ENCODE results near the gene LYG1. TPM values are rescaled to one million over a fixed set of nuclear protein-coding genes. Genes with fewer than 3 reads are reported as not detected.

The LYG1 gene
- total and polyA plus RNA-seq, 2 of the 4 experiments (the other 2 are of a cell fraction): 1.2 TPM; not detected in 1

- Histone ChIP-seq H3K23ac (ENCODE audit: low read depth, low read length) (no peak overlapping the region), H2AK9ac (replicated peaks; ENCODE audit: low read depth, low read length, poor library complexity) (no peak overlapping the region), H3K18ac (ENCODE audit: low read depth, low read length) (no peak overlapping the region), H4K5ac (ENCODE audit: low read depth, low read length) (no peak overlapping the region), H3K27ac (ENCODE audit: insufficient read depth, low read length) (no peak overlapping the region), H4K20me1 (ENCODE audit: insufficient read depth, low read length) (no peaks in the 10 kb centered on the region), H3K9me1 (ENCODE audit: insufficient read depth, low read length) (0 out of 2 replicates have a peak, but pooled peaks cover 2% of the 10 kb centered on the region), H3K9ac (ENCODE audit: low read depth, low read length) (no peak overlapping the region), H4K8ac (ENCODE audit: low read depth in 2 of 2, low read length in 2 of 2) (no peak overlapping the region), H2AK5ac (ENCODE audit: low read depth, low read length) (no peak overlapping the region), H2BK5ac (ENCODE audit: low read depth, low read length, poor library complexity, severe bottlenecking) (no peak overlapping the region), H4K91ac (ENCODE audit: insufficient read depth, low read depth, low read length) (no peak overlapping the region), H2AFZ (replicated peaks; ENCODE audit: low read length, poor library complexity) (no peak overlapping the region), H3K79me1 (ENCODE audit: low read depth in 1 of 2, low read length in 2 of 2) (no peaks in the 10 kb centered on the region), H2BK120ac (ENCODE audit: low read depth, low read length) (no peak overlapping the region), H3K4me2 (ENCODE audit: low read depth, low read length) (no peak overlapping the region), H3K27me3 (ENCODE audit: control insufficient read depth, insufficient read depth, low read length) (no peaks in the 10 kb centered on the region), H3K9me3 (ENCODE audit: control insufficient read depth, insufficient read depth, low read length) (no peaks in the 10 kb centered on the region), H3K36me3 (ENCODE audit: control insufficient read depth, insufficient read depth, low read length) (no peaks in the 10 kb centered on the region), H3K4me1 (ENCODE audit: control insufficient read depth, insufficient read depth, low read length) (no peaks in the 10 kb centered on the region), H3K4ac (ENCODE audit: low read depth, low read length) (no peak overlapping the region), H3K14ac (replicated peaks; ENCODE audit: low read depth, low read length) (no peak overlapping the region), H2BK15ac (ENCODE audit: low read depth, low read length) (no peak overlapping the region), H3K4me3 (ENCODE audit: insufficient read depth, low read depth, low read length) (no peak overlapping the region), H3K56ac (ENCODE audit: extremely low read depth, insufficient read depth, low read length) (no peak overlapping the region), H2BK20ac (ENCODE audit: low read depth, low read length) (no peak overlapping the region)
- CTCF ChIA-PET: no interaction called here
- POLR2A ChIA-PET (ENCODE audit: unreplicated experiment): no interaction called here
- DNase-seq (no peak), ATAC-seq (ENCODE audit: low read depth) (no peak)
- 86% methylated on average over 2 of the region's 6 CpGs; no CpG with 5 or more reads in 1 of the 2 experiments for WGBS, 2 experiments (ENCODE audit: extremely low coverage in 2 of 2, insufficient read length in 1 of 2)
- intact Hi-C loops (cut with micrococcal nuclease): no loop called here
- in situ Hi-C loops (cut with MboI; ENCODE audit: low sequenced_read_pairs): no loop called here
- dilution Hi-C loops (cut with HindIII; ENCODE audit: low sequenced_read_pairs, unreplicated experiment): no loop called here
- no TSS peak for BruUV-seq (replicated peaks)
- TF ChIP-seq RCOR1 (IDR thresholded peaks at IDR 0.05; ENCODE audit: insufficient replicate concordance, low read length) (no peak), CHD1 (IDR thresholded peaks at IDR 0.05; ENCODE audit: low read depth, low read length) (no peak), SMC3 (IDR thresholded peaks at IDR 0.05; ENCODE audit: low read depth, low read length) (no peak), CTCF (conservative IDR thresholded peaks at IDR 0.05; ENCODE audit: low read depth, low read length) (no peak), MAZ (IDR thresholded peaks at IDR 0.05; ENCODE audit: borderline replicate concordance, low read depth, low read length) (no peak), RFX5 (IDR thresholded peaks at IDR 0.05; ENCODE audit: low read depth, low read length) (no peak), CEBPB (IDR thresholded peaks at IDR 0.05; ENCODE audit: low read depth, low read length) (no peak), MAFK (IDR thresholded peaks at IDR 0.05; ENCODE audit: low read depth, low read length) (no peak), RAD21 (IDR thresholded peaks at IDR 0.05; ENCODE audit: low read length) (no peak), MXI1 (IDR thresholded peaks at IDR 0.05; ENCODE audit: borderline replicate concordance, low read depth, low read length) (no peak), FOS (IDR thresholded peaks at IDR 0.05; ENCODE audit: low read depth, low read length) (no peak), USF2 (IDR thresholded peaks at IDR 0.05; ENCODE audit: low read depth, low read length) (no peak), NFE2L2 (IDR thresholded peaks at IDR 0.05; ENCODE audit: low read depth, low read length) (no peak), ELK1 (IDR thresholded peaks at IDR 0.05; ENCODE audit: borderline replicate concordance, low read depth, low read length) (no peak), POLR2A (IDR thresholded peaks at IDR 0.05; ENCODE audit: low read depth, low read length) (no peak), BHLHE40 (IDR thresholded peaks at IDR 0.05; ENCODE audit: low read depth, low read length) (no peak)
Observed at GRCh38 chr2:99238599-99238998, 62.4 kb downstream of the LYG1 start.

Data from IMR-90 (cell line).